Neural cell (in vitro differentiated cells): ENCODE measurements around the gene SLAMF7. TPM values are rescaled to one million over a fixed set of nuclear protein-coding genes. Genes with fewer than 3 reads are reported as not detected.

Experiments used
- H2AFZ ChIP-seq: fragments of 200-600, 300-800 bp; sonication (generic), shearing (Covaris generic); 2 replicates; pipeline ENCODE4 v1.6.0; 2014; ENCODE audit warnings: low read depth, mild to moderate bottlenecking, antibody characterized with exemption, low read length, moderate library complexity
- H3F3A ChIP-seq: fragments of 200-600 bp; shearing (Covaris generic); 2 replicates; pipeline ENCODE4 v1.6.1; 2016; ENCODE audit warnings: mild to moderate bottlenecking, moderate library complexity, mixed read lengths, antibody characterized with exemption, low read length; ENCODE audit not compliant: insufficient read depth, poor library complexity, severe bottlenecking
- H3K27ac ChIP-seq: fragments of 200-600, 300-800 bp; sonication (generic), shearing (Covaris generic); 2 replicates; pipeline ENCODE4 v1.5.1; 2014; ENCODE audit warnings: mild to moderate bottlenecking, low read length, moderate library complexity
- H3K27me3 ChIP-seq: fragments of 300-800, 200-600 bp; sonication (generic), shearing (Covaris generic); 2 replicates; pipeline ENCODE4 v1.6.0; 2014; ENCODE audit warnings: mild to moderate bottlenecking, low read depth, low read length, moderate library complexity; ENCODE audit not compliant: insufficient read depth
- H3K36me3 ChIP-seq: fragments of 300-800, 200-600 bp; sonication (generic), shearing (Covaris generic); 2 replicates; pipeline ENCODE4 v1.5.1; 2014; ENCODE audit warnings: mild to moderate bottlenecking, antibody characterized with exemption, low read length, moderate library complexity; ENCODE audit not compliant: insufficient read depth
- H3K4me2 ChIP-seq: fragments of 300-800, 200-600 bp; sonication (generic), shearing (Covaris generic); 2 replicates; pipeline ENCODE4 v1.6.0; 2014; ENCODE audit warnings: mild to moderate bottlenecking, low read length
- H3K4me3 ChIP-seq: fragments of 300-800, 200-600 bp; sonication (generic), shearing (Covaris generic); 2 replicates; pipeline ENCODE4 v1.5.1; 2014; ENCODE audit warnings: mild to moderate bottlenecking, low read length, moderate library complexity
- H3K79me2 ChIP-seq: fragments of 200-600 bp; shearing (Covaris generic); replicated peaks from 2 replicates; pipeline ENCODE4 v1.6.0; 2014; ENCODE audit warnings: mild to moderate bottlenecking, low read length, moderate library complexity; ENCODE audit not compliant: insufficient read depth
- H3K9ac ChIP-seq: fragments of 300-800, 200-600 bp; sonication (generic), shearing (Covaris generic); 2 replicates; pipeline ENCODE4 v1.6.1; 2016; ENCODE audit warnings: mild to moderate bottlenecking, low read length, mixed read lengths
- H3K9me2 ChIP-seq: fragments of 200-600 bp; shearing (Covaris generic); 2 replicates; pipeline ENCODE4 v1.6.1; 2016; ENCODE audit warnings: mild to moderate bottlenecking, low read length, mixed read lengths; ENCODE audit not compliant: insufficient read depth
- H3K9me3 ChIP-seq: fragments of 200-600, 300-800 bp; sonication (generic), shearing (Covaris generic); 2 replicates; pipeline ENCODE4 v1.6.1; 2016; ENCODE audit warnings: mild to moderate bottlenecking, mixed run types, low read length, moderate library complexity, mixed read lengths
- H4K20me1 ChIP-seq: fragments of 200-600 bp; shearing (Covaris generic); 2 replicates; pipeline ENCODE4 v1.6.1; 2016; ENCODE audit warnings: mild to moderate bottlenecking, mixed run types; ENCODE audit not compliant: insufficient read depth
- CTCF ChIP-seq: fragments of 450-650 bp; IDR thresholded peaks from 2 replicates; pipeline ENCODE4 v1.5.1; 2014; ENCODE audit warnings: antibody characterized with exemption, mild to moderate bottlenecking, moderate library complexity; ENCODE audit not compliant: poor library complexity, severe bottlenecking
- EP300 ChIP-seq: fragments of 450-650 bp; conservative IDR thresholded peaks from 2 replicates; pipeline ENCODE4 v1.6.1; 2014; ENCODE audit warnings: antibody characterized with exemption, mild to moderate bottlenecking, moderate library complexity; ENCODE audit not compliant: poor library complexity, severe bottlenecking
- EZH2 ChIP-seq: fragments of 200-600, 300-800 bp; shearing (Covaris generic), sonication (generic); IDR thresholded peaks from 2 replicates; pipeline ENCODE4 v1.6.1; 2014; ENCODE audit warnings: antibody characterized with exemption, low read length, borderline replicate concordance, mild to moderate bottlenecking; ENCODE audit not compliant: insufficient read depth, poor library complexity, severe bottlenecking
- MXI1 ChIP-seq: fragments of 450-650 bp; conservative IDR thresholded peaks from 2 replicates; pipeline ENCODE4 v1.6.1; 2014; ENCODE audit warnings: antibody characterized with exemption, mild to moderate bottlenecking; ENCODE audit not compliant: poor library complexity, severe bottlenecking
- POLR2AphosphoS5 ChIP-seq: IDR thresholded peaks from 2 replicates; pipeline ENCODE4 v1.6.1; 2012
- RAD21 ChIP-seq: fragments of 450-650 bp; conservative IDR thresholded peaks from 2 replicates; pipeline ENCODE4 v1.6.1; 2014; ENCODE audit warnings: antibody characterized with exemption, mild to moderate bottlenecking, moderate library complexity
- REST ChIP-seq: IDR thresholded peaks from 2 replicates; pipeline ENCODE4 v1.6.1; 2012; ENCODE audit warnings: borderline replicate concordance
- SMC3 ChIP-seq: fragments of 450-650 bp; conservative IDR thresholded peaks from 2 replicates; pipeline ENCODE4 v1.6.1; 2014; ENCODE audit warnings: antibody characterized with exemption, mild to moderate bottlenecking, moderate library complexity; ENCODE audit not compliant: poor library complexity
- TAF1 ChIP-seq: IDR thresholded peaks from 2 replicates; pipeline ENCODE4 v1.6.1; 2012; ENCODE audit warnings: low read depth
- polyA plus RNA-seq: library from polyadenylated mRNA; depleted of rRNA; stranded (reverse); fragments of >200 nt; gene quantifications from 2 replicates; pipeline ENCODE4 v1.2.3, GENCODE V29; 2014

SLAMF7 gene
- polyA plus RNA-seq, 1 donor from 2014 or later: not detected

GRCh38 chr1:160748181-160748877, 9.3 kb downstream of the SLAMF7 start:
- Histone ChIP-seq H3K9ac (no peak overlapping the region), H3K4me2 (no peak overlapping the region), H3F3A (no peaks in the 10 kb centered on the region), H3K27ac (no peak overlapping the region), H3K4me3 (no peak overlapping the region), H2AFZ (no peak overlapping the region), H3K9me2 (no peaks in the 10 kb centered on the region), H4K20me1 (no peaks in the 10 kb centered on the region), H3K9me3 (no peaks in the 10 kb centered on the region), H3K36me3 (no peaks in the 10 kb centered on the region), H3K79me2 (no peaks in the 10 kb centered on the region), H3K27me3 (no peaks in the 10 kb centered on the region)
- TF ChIP-seq MXI1: no peak
- no peak for TF ChIP-seq REST

- Histone ChIP-seq H3K9me3 (no peaks in the 10 kb centered on the region), H3K27ac (no peak overlapping the region), H3K9ac (no peak overlapping the region), H3K4me2 (no peak overlapping the region), H4K20me1 (no peaks in the 10 kb centered on the region), H3F3A (no peaks in the 10 kb centered on the region), H3K79me2 (no peaks in the 10 kb centered on the region), H3K36me3 (no peaks in the 10 kb centered on the region), H2AFZ (no peak overlapping the region), H3K27me3 (no peaks in the 10 kb centered on the region), H3K4me3 (no peak overlapping the region), H3K9me2 (no peaks in the 10 kb centered on the region)
- TF ChIP-seq SMC3 (no peak), EZH2 (no peak), TAF1 (no peak), REST (no peak), EP300 (no peak), MXI1 (no peak), CTCF (no peak), RAD21 (no peak), POLR2AphosphoS5 (no peak)
Measured at GRCh38 chr1:160748878-160749269, 9.8 kb downstream of the SLAMF7 start.
